IMR-90 (cell line): ENCODE data around the gene CFAP97D2. TPM values are rescaled to one million over a fixed set of nuclear protein-coding genes. Genes with fewer than 3 reads are reported as not detected.
"Not testable (repeated sequence)": the region's sequence is repeated elsewhere in the genome, so short reads cannot be mapped to it uniquely, and the experiment has no call there.

Source experiments
- ATAC-seq: fragments of 200-7000 bp; cut with Tn5 transposase; 2 replicates; pipeline ENCODE4 v1.9.1; 2020; ENCODE audit warnings: low read depth, mild to moderate bottlenecking, moderate library complexity
- BruUV-seq: library from RNA; stranded (reverse); fragments of 400-500 nt; replicated peaks from 2 replicates; lab custom pipeline; 2021; lab: Mats Ljungman, UMichigan
- CTCF ChIA-PET: fragments of 300-600 bp; formaldehyde crosslinking; extraction: SDS; loops from one replicate; lab custom pipeline; 2021; ENCODE audit warnings: antibody characterized with exemption; lab: Yijun Ruan, JAX
- POLR2A ChIA-PET: fragments of 300-600 bp; sonication (Branson Sonifier 250); formaldehyde crosslinking; loops from one replicate; lab custom pipeline; 2022; ENCODE audit warnings: antibody characterized with exemption; ENCODE audit not compliant: unreplicated experiment; lab: Charles Lee
- DNase-seq: peaks from one replicate; pipeline ENCODE4 v3.0.0; 2013
- H2AFZ ChIP-seq: replicated peaks from 2 replicates; pipeline ENCODE3; 2013; ENCODE audit warnings: low read length, mild to moderate bottlenecking; ENCODE audit not compliant: poor library complexity
- H2AK5ac ChIP-seq: 2 replicates; pipeline ENCODE4 v1.6.1; 2013; ENCODE audit warnings: low read depth, low read length, inconsistent platforms
- H2AK9ac ChIP-seq: replicated peaks from 2 replicates; pipeline ENCODE3; 2013; ENCODE audit warnings: mild to moderate bottlenecking, low read depth, low read length, moderate library complexity; ENCODE audit not compliant: poor library complexity
- H2BK120ac ChIP-seq: 2 replicates; pipeline ENCODE4 v1.6.1; 2013; ENCODE audit warnings: low read depth, low read length, inconsistent platforms
- H2BK15ac ChIP-seq: 3 replicates; pipeline ENCODE4 v1.6.1; 2013; ENCODE audit warnings: low read depth, low read length, inconsistent platforms
- H2BK20ac ChIP-seq: 2 replicates; pipeline ENCODE4 v1.6.1; 2013; ENCODE audit warnings: low read depth, mild to moderate bottlenecking, inconsistent platforms, low read length, moderate library complexity
- H2BK5ac ChIP-seq: 2 replicates; pipeline ENCODE4 v1.6.1; 2013; ENCODE audit warnings: mild to moderate bottlenecking, low read depth, low read length, inconsistent platforms; ENCODE audit not compliant: poor library complexity, severe bottlenecking
- H3K14ac ChIP-seq: replicated peaks from 2 replicates; pipeline ENCODE4 v1.6.1; 2013; ENCODE audit warnings: low read depth, low read length, inconsistent platforms
- H3K18ac ChIP-seq: 2 replicates; pipeline ENCODE4 v1.6.1; 2013; ENCODE audit warnings: low read depth, low read length, control low read depth
- H3K23ac ChIP-seq: 2 replicates; pipeline ENCODE4 v1.6.1; 2013; ENCODE audit warnings: low read depth, low read length, inconsistent platforms
- H3K27ac ChIP-seq: 2 replicates; pipeline ENCODE4 v1.5.1; 2013; ENCODE audit warnings: mild to moderate bottlenecking, control low read depth, low read length; ENCODE audit not compliant: insufficient read depth
- H3K27me3 ChIP-seq: 2 replicates; pipeline ENCODE4 v1.6.1; 2013; ENCODE audit warnings: low read length; ENCODE audit not compliant: control insufficient read depth, insufficient read depth
- H3K36me3 ChIP-seq: 2 replicates; pipeline ENCODE4 v1.6.1; 2013; ENCODE audit warnings: low read length, mixed read lengths; ENCODE audit not compliant: control insufficient read depth, insufficient read depth
- H3K4ac ChIP-seq: 2 replicates; pipeline ENCODE4 v1.6.1; 2013; ENCODE audit warnings: low read depth, low read length, inconsistent platforms
- H3K4me1 ChIP-seq: 2 replicates; pipeline ENCODE4 v1.6.1; 2013; ENCODE audit warnings: low read length, mixed read lengths; ENCODE audit not compliant: control insufficient read depth, insufficient read depth
- H3K4me2 ChIP-seq: 2 replicates; pipeline ENCODE4 v1.6.1; 2013; ENCODE audit warnings: low read depth, mild to moderate bottlenecking, control low read depth, low read length, moderate library complexity
- H3K4me3 ChIP-seq: 2 replicates; pipeline ENCODE4 v1.5.1; 2013; ENCODE audit warnings: low read depth, mild to moderate bottlenecking, control low read depth, low read length, moderate library complexity; ENCODE audit not compliant: insufficient read depth
- H3K56ac ChIP-seq: 2 replicates; pipeline ENCODE4 v1.6.1; 2013; ENCODE audit warnings: low read length, inconsistent platforms; ENCODE audit not compliant: insufficient read depth; ENCODE audit errors: extremely low read depth
- H3K79me1 ChIP-seq, 2 experiments: 2 replicates each; pipeline ENCODE4 v1.6.1; 2013; ENCODE audit warnings: low read length in 2 of 2, inconsistent platforms in 1 of 2, low read depth in 1 of 2
- H3K9ac ChIP-seq: 2 replicates; pipeline ENCODE4 v1.6.1; 2013; ENCODE audit warnings: low read depth, low read length, control low read depth
- H3K9me1 ChIP-seq: 2 replicates; pipeline ENCODE4 v1.6.1; 2013; ENCODE audit warnings: low read length, inconsistent platforms; ENCODE audit not compliant: insufficient read depth
- H3K9me3 ChIP-seq: 2 replicates; pipeline ENCODE4 v1.6.1; 2013; ENCODE audit warnings: low read length; ENCODE audit not compliant: control insufficient read depth, insufficient read depth
- H4K20me1 ChIP-seq: 2 replicates; pipeline ENCODE4 v1.6.1; 2013; ENCODE audit warnings: low read length, inconsistent platforms; ENCODE audit not compliant: insufficient read depth
- H4K5ac ChIP-seq: 2 replicates; pipeline ENCODE4 v1.6.1; 2013; ENCODE audit warnings: mild to moderate bottlenecking, low read depth, low read length, control low read depth
- H4K8ac ChIP-seq, 2 experiments: 2 replicates each; pipeline ENCODE4 v1.6.1; 2013; ENCODE audit warnings: low read depth in 2 of 2, low read length in 2 of 2, control low read depth in 1 of 2, inconsistent platforms in 1 of 2
- H4K91ac ChIP-seq: 2 replicates; pipeline ENCODE4 v1.6.1; 2013; ENCODE audit warnings: low read depth, low read length, inconsistent platforms; ENCODE audit not compliant: insufficient read depth
- WGBS, 2 experiments: methylation state at CpG; one replicate each; pipeline versions ENCODE4 v1.1.5 to v1.1.7; 2013; ENCODE audit warnings: missing lambda C conversion rate in 2 of 2; ENCODE audit not compliant: insufficient read length in 1 of 2; ENCODE audit errors: extremely low coverage in 2 of 2; 5-methylcytosine and 5-hydroxymethylcytosine counted together
- dilution Hi-C: fragments of 300-500 bp; cut with HindIII; formaldehyde crosslinking; loops from one replicate; pipeline ENCODE4 v1.14.3; 2018; ENCODE audit warnings: low sequenced_read_pairs; ENCODE audit not compliant: unreplicated experiment
- in situ Hi-C: fragments of 300-500 bp; cut with MboI; formaldehyde crosslinking; loops from 3 replicates; pipeline ENCODE4 v1.14.3; 2019; ENCODE audit warnings: low sequenced_read_pairs, inconsistent platforms, mixed read lengths
- intact Hi-C: fragments of 100-400 bp; cut with micrococcal nuclease; formaldehyde crosslinking; loops from 2 replicates; pipeline ENCODE4 v1.10.0; 2022
- polyA plus RNA-seq, 3 experiments: library from polyadenylated mRNA; depleted of rRNA; stranded (reverse); fragments of >200 nt; gene quantifications; 2 replicates each; pipeline ENCODE4 v1.2.3, GENCODE V29; 2012; ENCODE audit warnings: low replicate concordance in 1 of 3
- total RNA-seq: library from RNA; depleted of rRNA; stranded (reverse); fragments of >200 nt; gene quantifications from 2 replicates; pipeline ENCODE4 v1.2.3, GENCODE V29; 2012

The CFAP97D2 gene
- total and polyA plus RNA-seq, 2 of the 4 experiments (the other 2 are of a cell fraction) = not detected

DNA sequence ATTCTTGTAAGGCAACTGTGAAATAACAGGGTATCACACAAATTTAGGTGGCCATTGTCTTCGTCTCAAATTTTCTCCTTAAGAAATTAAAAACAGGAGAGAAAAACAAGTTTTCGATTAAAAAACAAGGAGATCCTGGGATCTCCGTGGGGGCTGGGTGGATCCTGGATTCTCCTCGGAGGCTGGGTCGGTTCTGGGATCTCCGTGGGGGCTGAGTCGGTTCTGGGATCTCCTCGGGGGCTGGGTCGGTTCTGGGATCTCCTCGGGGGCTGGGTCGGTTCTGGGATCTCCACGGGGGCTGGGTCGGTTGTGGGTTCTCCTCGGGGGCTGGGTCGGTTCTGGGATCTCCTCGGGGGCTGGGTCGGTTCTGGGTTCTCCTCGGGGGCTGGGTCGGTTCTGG, 30.2 kb upstream of the CFAP97D2 start:
- not testable (repeated sequence) for H2BK120ac ChIP-seq

More for the DNA sequence above, 30.2 kb upstream of the CFAP97D2 start:
- ATAC-seq, H3K9me3 ChIP-seq, H4K20me1 ChIP-seq, dilution Hi-C loops, in situ Hi-C loops, BruUV-seq, H3K4ac ChIP-seq, H2BK5ac ChIP-seq, H3K14ac ChIP-seq, H3K27ac ChIP-seq, H2AFZ ChIP-seq, H3K18ac ChIP-seq, H4K91ac ChIP-seq, H3K79me1 ChIP-seq, POLR2A ChIA-PET, H3K56ac ChIP-seq, H4K8ac ChIP-seq, H2BK15ac ChIP-seq, H3K9ac ChIP-seq, H3K4me1 ChIP-seq, H2AK9ac ChIP-seq, H3K23ac ChIP-seq, H2AK5ac ChIP-seq, DNase-seq, H3K9me1 ChIP-seq, H3K4me2 ChIP-seq, H3K4me3 ChIP-seq, H3K36me3 ChIP-seq, H4K5ac ChIP-seq, intact Hi-C loops, H2BK20ac ChIP-seq: not testable (repeated sequence)
- 90% methylated on average over 2 of the region's 19 CpGs; no CpG with 5 or more reads in 1 of the 2 experiments for WGBS, 2 experiments
- peaks cover 31% of the 10 kb centered on the region for H3K27me3 ChIP-seq
- CTCF ChIA-PET = interaction anchor here (0.6 kb wide), 1 partner anchor 18 kb away, joined by 3 read pairs; no protein-coding TSS in a partner anchor
